Tibial nerve (tissue), 4 donors: ENCODE results near the gene SPATA1. TPM values are rescaled to one million over a fixed set of nuclear protein-coding genes. Genes with fewer than 3 reads are reported as not detected.

Experiments
- DNase-seq, 2 donors: peaks; one replicate each; pipeline ENCODE4 v3.0.0-alpha.2; 2019; ENCODE audit warnings: low spot score in 2 of 2
- H3K27ac ChIP-seq, 4 donors: fragments of 200-600 bp; sonication (generic) in 3 of 4; one replicate each; pipeline ENCODE4 v1.5.1; 2017 to 2019; ENCODE audit warnings: mild to moderate bottlenecking in 1 of 4
- H3K27me3 ChIP-seq, 2 donors: fragments of 200-600 bp; sonication (generic) in 1 of 2; one replicate each; pipeline versions ENCODE4 v1.5.1 to v1.6.0; 2017 to 2019
- H3K36me3 ChIP-seq, 3 donors: fragments of 200-600 bp; sonication (generic); one replicate each; pipeline ENCODE4 v1.5.1; 2018 to 2019
- H3K4me1 ChIP-seq, 4 donors: fragments of 200-600 bp; sonication (generic) in 3 of 4; one replicate each; pipeline ENCODE4 v1.5.1; 2017 to 2019
- H3K4me3 ChIP-seq, 4 donors: fragments of 200-600 bp; sonication (generic) in 3 of 4; one replicate each; pipeline ENCODE4 v1.5.1; 2017 to 2019; ENCODE audit warnings: mild to moderate bottlenecking in 1 of 4, moderate library complexity in 1 of 4
- H3K9me3 ChIP-seq, 4 donors: fragments of 200-600 bp; sonication (generic) in 3 of 4; one replicate each; pipeline ENCODE4 v1.5.1; 2017 to 2019
- CTCF ChIP-seq, 5 experiments: fragments of 200-600 bp in 3 of 5; fragments of 450-650 bp in 2 of 5; sonication (generic) in 3 of 5; IDR thresholded peaks; one replicate each; pipeline ENCODE4 v1.5.1; 2016 to 2019; ENCODE audit warnings: antibody characterized with exemption in 5 of 5, mild to moderate bottlenecking in 3 of 5, moderate library complexity in 2 of 5
- EP300 ChIP-seq, 2 donors: sonication (generic); formaldehyde crosslinking; IDR thresholded peaks; one replicate each; pipeline ENCODE4 v1.6.1; 2017; ENCODE audit warnings: antibody characterized with exemption in 2 of 2, mild to moderate bottlenecking in 1 of 2
- POLR2A ChIP-seq, 2 donors: fragments of 450-650 bp; IDR thresholded peaks; one replicate each; pipeline ENCODE4 v1.6.1; 2017; ENCODE audit warnings: antibody characterized with exemption in 2 of 2, mild to moderate bottlenecking in 2 of 2, moderate library complexity in 2 of 2
- WGBS, 2 donors: methylation state at CpG; one replicate each; pipeline ENCODE4 v1.1.5; 2018; 5-methylcytosine and 5-hydroxymethylcytosine counted together
- total RNA-seq, 4 donors: library from RNA; depleted of rRNA; stranded (reverse); fragments of >200 nt; gene quantifications; one replicate each; pipeline ENCODE4 v1.1.0, GENCODE V29; 2016

Gene SPATA1
- under 1 TPM in 1 of 4 donors, not detected in 3; 0.22 TPM for total RNA-seq

- H3K27me3 ChIP-seq = no peaks in the 10 kb centered on the region
- H3K27ac ChIP-seq = peak within 1 kb of the TSS; percentile 94 to 98 (median 96)
- peaks cover 0 to 25% (median 5%) of the 10 kb centered on the region in 4 donors for H3K9me3 ChIP-seq
- peak within 1 kb of the TSS; percentile 55 to 87 (median 80) for H3K4me3 ChIP-seq
- peaks cover 0 to 8% (median 0%) of the 10 kb centered on the region in 3 donors for H3K36me3 ChIP-seq
- TF ChIP-seq EP300 (IDR thresholded peaks at IDR 0.05) (peak; percentile 42 to 84), CTCF (IDR thresholded peaks at IDR 0.05) (peak in 1 of 5 experiments; percentile 0), POLR2A (IDR thresholded peaks at IDR 0.05) (peak; percentile 53 to 69)
- WGBS, 2 donors = 1% methylated on average over 20 to 57 of the region's 60 CpGs
- peaks cover 0 to 43% (median 19%) of the 10 kb centered on the region in 4 donors for H3K4me1 ChIP-seq
- peak; percentile 96 to 97 for DNase-seq
Measured at GRCh38 chr1:84506002-84506728, at the start of gene SPATA1, which contains the start of gene GNG5. Gene SPATA1, plus strand, starts transcription at chr1:84506386. Its CDS starts 9,974 bp downstream, at chr1:84516360. Gene GNG5, minus strand, starts transcription at chr1:84506581. Its CDS starts 490 bp downstream, at chr1:84506091.

GRCh38 chr1:84462118-84462517, 44.1 kb upstream of the SPATA1 start:
- 76 to 89% methylated on average over 1 of the region's 1 CpG for WGBS, 2 donors
- H3K36me3 ChIP-seq = no peaks in the 10 kb centered on the region
- no peaks in the 10 kb centered on the region for H3K4me1 ChIP-seq
- no peak for TF ChIP-seq POLR2A (IDR thresholded peaks at IDR 0.05)
- no peak for TF ChIP-seq CTCF (IDR thresholded peaks at IDR 0.05)
- TF ChIP-seq EP300 (IDR thresholded peaks at IDR 0.05) = no peak
- no peak overlapping the region for H3K27ac ChIP-seq
- no peak overlapping the region for H3K4me3 ChIP-seq
- H3K9me3 ChIP-seq = no peaks in the 10 kb centered on the region
- H3K27me3 ChIP-seq = peaks cover 0 to 24% of the 10 kb centered on the region in 2 donors
- no peak for DNase-seq

GRCh38 chr1:84467298-84467697, 38.9 kb upstream of the SPATA1 start:
- no peak overlapping the region for H3K27ac ChIP-seq
- no peaks in the 10 kb centered on the region for H3K4me1 ChIP-seq
- no peak for TF ChIP-seq CTCF (IDR thresholded peaks at IDR 0.05)
- TF ChIP-seq POLR2A (IDR thresholded peaks at IDR 0.05) = no peak
- TF ChIP-seq EP300 (IDR thresholded peaks at IDR 0.05) = no peak
- no peaks in the 10 kb centered on the region for H3K9me3 ChIP-seq
- H3K4me3 ChIP-seq = no peak overlapping the region
- peaks cover 0 to 61% of the 10 kb centered on the region in 2 donors for H3K27me3 ChIP-seq
- no peak for DNase-seq
- no peaks in the 10 kb centered on the region for H3K36me3 ChIP-seq

- Histone ChIP-seq H3K36me3 (no peaks in the 10 kb centered on the region), H3K27ac (no peak overlapping the region), H3K27me3 (peaks cover 0 to 67% of the 10 kb centered on the region in 2 donors), H3K4me3 (no peak overlapping the region), H3K4me1 (peaks cover 0 to 13% (median 8%) of the 10 kb centered on the region in 4 donors), H3K9me3 (no peaks in the 10 kb centered on the region)
- WGBS, 2 donors = 43 to 44% methylated on average over 1 of the region's 1 CpG
- no peak for DNase-seq
- TF ChIP-seq EP300 (IDR thresholded peaks at IDR 0.05) = no peak
- TF ChIP-seq POLR2A (IDR thresholded peaks at IDR 0.05) = no peak
- no peak for TF ChIP-seq CTCF (IDR thresholded peaks at IDR 0.05)
Measured at GRCh38 chr1:84476225-84476624, 30.0 kb upstream of the SPATA1 start.
